Measurements from ENCODE around the gene GPRC5D.

GRCh38 chr12:12891080-12891880 lies 60.7 kb downstream of the GPRC5D start, which contains the start of gene GPRC5A:
- TF ChIP-seq CTCF (conservative IDR thresholded peaks at IDR 0.05 in 1 of 2, IDR thresholded peaks at IDR 0.05 in 1 of 2; ENCODE audit: low read depth in 1 of 2, low read length in 2 of 2) (peak in 1 of 2 donors; percentile 35), EZH2 (IDR thresholded peaks at IDR 0.05; ENCODE audit: low read length, missing control alignments) (no peak)

All from fibroblast of lung (primary cell).